ENCODE results near the gene CD36. TPM values are rescaled to one million over a fixed set of nuclear protein-coding genes. Genes with fewer than 3 reads are reported as not detected.
A peak's percentile ranks its signal among the peaks of the same experiment; 100 is the strongest.

CD36 gene
- total RNA-seq, 1 experiment from 2014 or later = 1.4 TPM

DNA sequence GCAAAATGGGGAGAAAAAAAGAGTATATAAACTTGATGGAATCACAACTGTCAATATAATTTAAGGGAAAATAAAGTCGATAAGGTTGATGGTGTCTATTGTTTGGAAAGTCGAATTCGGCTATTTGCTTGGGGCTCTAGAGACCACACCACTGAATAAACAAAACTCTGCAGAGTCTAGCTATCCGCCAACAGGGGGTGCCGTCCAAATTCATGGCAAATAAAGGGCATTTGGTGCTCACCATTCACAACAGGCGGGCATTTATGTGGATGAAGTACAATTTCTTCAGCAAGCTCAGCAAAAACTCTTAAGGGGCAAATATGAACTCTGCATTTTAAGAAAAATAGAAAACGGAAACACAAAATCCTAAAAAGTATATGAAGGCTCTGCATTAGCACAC is 23.3 kb downstream of the CD36 start:
- Mint-ChIP-seq H3K4me1 (no peaks in the 10 kb centered on the region), H3K36me3 (no peaks in the 10 kb centered on the region), H3K27me3 (ENCODE audit: low read depth) (no peaks in the 10 kb centered on the region), H3K4me3 (no peak overlapping the region), H3K9me3 (no peaks in the 10 kb centered on the region), H3K27ac (no peak overlapping the region)
- CTCF ChIA-PET = interaction anchor here (0.6 to 2.2 kb wide), 11 partner anchors 10 to 808 kb away, joined by 3 to 15 read pairs (median 4); no protein-coding TSS in a partner anchor
- TF ChIP-seq TEAD4 (CRISPR knock-in tag; IDR thresholded peaks at IDR 0.05) = no peak
- peak; percentile 27; the same call in 1 of the 2 replicates for TF ChIP-seq CTCF (IDR thresholded peaks at IDR 0.05)
- ATAC-seq = peak; percentile 71
- POLR2A ChIA-PET = no interaction called here
- DNase-seq (ENCODE audit: low spot score) = peak; percentile 23

DNA sequence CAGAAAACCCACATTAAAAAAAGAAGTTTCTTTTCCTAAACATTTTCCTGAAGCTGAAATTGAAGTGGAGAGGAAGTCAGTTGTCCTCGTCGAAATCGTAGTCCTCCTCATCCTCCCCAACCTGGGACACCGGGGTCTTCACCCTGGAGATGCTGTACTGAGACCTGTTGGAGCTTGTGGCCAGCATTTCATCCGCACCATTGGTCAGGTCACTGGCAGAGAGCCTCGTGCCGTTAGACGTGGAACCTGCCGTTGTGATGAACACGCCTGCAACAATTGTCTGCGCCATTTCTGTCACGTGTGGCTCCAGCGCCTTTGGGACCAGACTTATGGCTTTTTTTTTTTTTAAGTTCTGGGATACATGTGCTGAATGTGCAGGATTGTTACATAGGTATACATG is 23.8 kb downstream of the CD36 start:
- no peaks in the 10 kb centered on the region for H3K9me3 Mint-ChIP-seq
- no peaks in the 10 kb centered on the region for H3K4me1 Mint-ChIP-seq
- DNase-seq (ENCODE audit: low spot score) (no peak), ATAC-seq (no peak)
- H3K27ac Mint-ChIP-seq = no peak overlapping the region
- H3K36me3 Mint-ChIP-seq = no peaks in the 10 kb centered on the region
- H3K27me3 Mint-ChIP-seq (ENCODE audit: low read depth) = no peaks in the 10 kb centered on the region
- ChIA-PET POLR2A (no interaction called here), CTCF (interaction anchor here (0.9 to 2.2 kb wide), 9 partner anchors 10 to 807 kb away, joined by 3 to 15 read pairs (median 4); no protein-coding TSS in a partner anchor)
- no peak for TF ChIP-seq GRHL2 (CRISPR knock-in tag; IDR thresholded peaks at IDR 0.05; ENCODE audit: insufficient replicate concordance, severe bottlenecking)
- TF ChIP-seq KAT7 (CRISPR knock-in tag; IDR thresholded peaks at IDR 0.05; ENCODE audit: borderline replicate concordance) = no peak
- TF ChIP-seq, protein P1, sequence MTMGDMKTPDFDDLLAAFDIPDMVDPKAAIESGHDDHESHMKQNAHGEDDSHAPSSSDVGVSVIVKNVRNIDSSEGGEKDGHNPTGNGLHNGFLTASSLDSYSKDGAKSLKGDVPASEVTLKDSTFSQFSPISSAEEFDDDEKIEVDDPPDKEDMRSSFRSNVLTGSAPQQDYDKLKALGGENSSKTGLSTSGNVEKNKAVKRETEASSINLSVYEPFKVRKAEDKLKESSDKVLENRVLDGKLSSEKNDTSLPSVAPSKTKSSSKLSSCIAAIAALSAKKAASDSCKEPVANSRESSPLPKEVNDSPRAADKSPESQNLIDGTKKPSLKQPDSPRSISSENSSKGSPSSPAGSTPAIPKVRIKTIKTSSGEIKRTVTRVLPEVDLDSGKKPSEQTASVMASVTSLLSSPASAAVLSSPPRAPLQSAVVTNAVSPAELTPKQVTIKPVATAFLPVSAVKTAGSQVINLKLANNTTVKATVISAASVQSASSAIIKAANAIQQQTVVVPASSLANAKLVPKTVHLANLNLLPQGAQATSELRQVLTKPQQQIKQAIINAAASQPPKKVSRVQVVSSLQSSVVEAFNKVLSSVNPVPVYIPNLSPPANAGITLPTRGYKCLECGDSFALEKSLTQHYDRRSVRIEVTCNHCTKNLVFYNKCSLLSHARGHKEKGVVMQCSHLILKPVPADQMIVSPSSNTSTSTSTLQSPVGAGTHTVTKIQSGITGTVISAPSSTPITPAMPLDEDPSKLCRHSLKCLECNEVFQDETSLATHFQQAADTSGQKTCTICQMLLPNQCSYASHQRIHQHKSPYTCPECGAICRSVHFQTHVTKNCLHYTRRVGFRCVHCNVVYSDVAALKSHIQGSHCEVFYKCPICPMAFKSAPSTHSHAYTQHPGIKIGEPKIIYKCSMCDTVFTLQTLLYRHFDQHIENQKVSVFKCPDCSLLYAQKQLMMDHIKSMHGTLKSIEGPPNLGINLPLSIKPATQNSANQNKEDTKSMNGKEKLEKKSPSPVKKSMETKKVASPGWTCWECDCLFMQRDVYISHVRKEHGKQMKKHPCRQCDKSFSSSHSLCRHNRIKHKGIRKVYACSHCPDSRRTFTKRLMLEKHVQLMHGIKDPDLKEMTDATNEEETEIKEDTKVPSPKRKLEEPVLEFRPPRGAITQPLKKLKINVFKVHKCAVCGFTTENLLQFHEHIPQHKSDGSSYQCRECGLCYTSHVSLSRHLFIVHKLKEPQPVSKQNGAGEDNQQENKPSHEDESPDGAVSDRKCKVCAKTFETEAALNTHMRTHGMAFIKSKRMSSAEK (CRISPR knock-in tag; IDR thresholded peaks at IDR 0.05; ENCODE audit: borderline replicate concordance) = no peak
- no peak for TF ChIP-seq ATF1 (CRISPR knock-in tag; IDR thresholded peaks at IDR 0.05)
- no peak for TF ChIP-seq TEAD4 (CRISPR knock-in tag; IDR thresholded peaks at IDR 0.05)
- TF ChIP-seq, protein P2, sequence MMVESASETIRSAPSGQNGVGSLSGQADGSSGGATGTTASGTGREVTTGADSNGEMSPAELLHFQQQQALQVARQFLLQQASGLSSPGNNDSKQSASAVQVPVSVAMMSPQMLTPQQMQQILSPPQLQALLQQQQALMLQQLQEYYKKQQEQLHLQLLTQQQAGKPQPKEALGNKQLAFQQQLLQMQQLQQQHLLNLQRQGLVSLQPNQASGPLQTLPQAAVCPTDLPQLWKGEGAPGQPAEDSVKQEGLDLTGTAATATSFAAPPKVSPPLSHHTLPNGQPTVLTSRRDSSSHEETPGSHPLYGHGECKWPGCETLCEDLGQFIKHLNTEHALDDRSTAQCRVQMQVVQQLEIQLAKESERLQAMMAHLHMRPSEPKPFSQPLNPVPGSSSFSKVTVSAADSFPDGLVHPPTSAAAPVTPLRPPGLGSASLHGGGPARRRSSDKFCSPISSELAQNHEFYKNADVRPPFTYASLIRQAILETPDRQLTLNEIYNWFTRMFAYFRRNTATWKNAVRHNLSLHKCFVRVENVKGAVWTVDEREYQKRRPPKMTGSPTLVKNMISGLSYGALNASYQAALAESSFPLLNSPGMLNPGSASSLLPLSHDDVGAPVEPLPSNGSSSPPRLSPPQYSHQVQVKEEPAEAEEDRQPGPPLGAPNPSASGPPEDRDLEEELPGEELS (CRISPR knock-in tag; IDR thresholded peaks at IDR 0.05) = no peak
- TF ChIP-seq NFE2L1 (CRISPR knock-in tag; IDR thresholded peaks at IDR 0.05) = no peak
- no peak for TF ChIP-seq ETV6 (CRISPR knock-in tag; IDR thresholded peaks at IDR 0.05)
- no peak for TF ChIP-seq ZNF232 (CRISPR knock-in tag; IDR thresholded peaks at IDR 0.05)
- no peak for TF ChIP-seq ZNF219 (CRISPR knock-in tag; IDR thresholded peaks at IDR 0.05; ENCODE audit: borderline replicate concordance)
- TF ChIP-seq ZNF317 (CRISPR knock-in tag; IDR thresholded peaks at IDR 0.05; ENCODE audit: borderline replicate concordance, low read depth) = no peak
- no peak for TF ChIP-seq ZNF425 (CRISPR knock-in tag; conservative IDR thresholded peaks at IDR 0.05)
- TF ChIP-seq, protein P3, sequence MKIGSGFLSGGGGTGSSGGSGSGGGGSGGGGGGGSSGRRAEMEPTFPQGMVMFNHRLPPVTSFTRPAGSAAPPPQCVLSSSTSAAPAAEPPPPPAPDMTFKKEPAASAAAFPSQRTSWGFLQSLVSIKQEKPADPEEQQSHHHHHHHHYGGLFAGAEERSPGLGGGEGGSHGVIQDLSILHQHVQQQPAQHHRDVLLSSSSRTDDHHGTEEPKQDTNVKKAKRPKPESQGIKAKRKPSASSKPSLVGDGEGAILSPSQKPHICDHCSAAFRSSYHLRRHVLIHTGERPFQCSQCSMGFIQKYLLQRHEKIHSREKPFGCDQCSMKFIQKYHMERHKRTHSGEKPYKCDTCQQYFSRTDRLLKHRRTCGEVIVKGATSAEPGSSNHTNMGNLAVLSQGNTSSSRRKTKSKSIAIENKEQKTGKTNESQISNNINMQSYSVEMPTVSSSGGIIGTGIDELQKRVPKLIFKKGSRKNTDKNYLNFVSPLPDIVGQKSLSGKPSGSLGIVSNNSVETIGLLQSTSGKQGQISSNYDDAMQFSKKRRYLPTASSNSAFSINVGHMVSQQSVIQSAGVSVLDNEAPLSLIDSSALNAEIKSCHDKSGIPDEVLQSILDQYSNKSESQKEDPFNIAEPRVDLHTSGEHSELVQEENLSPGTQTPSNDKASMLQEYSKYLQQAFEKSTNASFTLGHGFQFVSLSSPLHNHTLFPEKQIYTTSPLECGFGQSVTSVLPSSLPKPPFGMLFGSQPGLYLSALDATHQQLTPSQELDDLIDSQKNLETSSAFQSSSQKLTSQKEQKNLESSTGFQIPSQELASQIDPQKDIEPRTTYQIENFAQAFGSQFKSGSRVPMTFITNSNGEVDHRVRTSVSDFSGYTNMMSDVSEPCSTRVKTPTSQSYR (CRISPR knock-in tag; IDR thresholded peaks at IDR 0.05) = no peak
- TF ChIP-seq PREB (CRISPR knock-in tag; IDR thresholded peaks at IDR 0.05; ENCODE audit: borderline replicate concordance) = no peak
- TF ChIP-seq FOXK1 (CRISPR knock-in tag; IDR thresholded peaks at IDR 0.05) = no peak
- no peak for TF ChIP-seq NR3C1 (CRISPR knock-in tag; conservative IDR thresholded peaks at IDR 0.05; ENCODE audit: low read depth)
- no peak overlapping the region for H3K4me3 Mint-ChIP-seq

All from WTC11 (cell line).